ENCODE measurements around the gene ZNF473.

DNA sequence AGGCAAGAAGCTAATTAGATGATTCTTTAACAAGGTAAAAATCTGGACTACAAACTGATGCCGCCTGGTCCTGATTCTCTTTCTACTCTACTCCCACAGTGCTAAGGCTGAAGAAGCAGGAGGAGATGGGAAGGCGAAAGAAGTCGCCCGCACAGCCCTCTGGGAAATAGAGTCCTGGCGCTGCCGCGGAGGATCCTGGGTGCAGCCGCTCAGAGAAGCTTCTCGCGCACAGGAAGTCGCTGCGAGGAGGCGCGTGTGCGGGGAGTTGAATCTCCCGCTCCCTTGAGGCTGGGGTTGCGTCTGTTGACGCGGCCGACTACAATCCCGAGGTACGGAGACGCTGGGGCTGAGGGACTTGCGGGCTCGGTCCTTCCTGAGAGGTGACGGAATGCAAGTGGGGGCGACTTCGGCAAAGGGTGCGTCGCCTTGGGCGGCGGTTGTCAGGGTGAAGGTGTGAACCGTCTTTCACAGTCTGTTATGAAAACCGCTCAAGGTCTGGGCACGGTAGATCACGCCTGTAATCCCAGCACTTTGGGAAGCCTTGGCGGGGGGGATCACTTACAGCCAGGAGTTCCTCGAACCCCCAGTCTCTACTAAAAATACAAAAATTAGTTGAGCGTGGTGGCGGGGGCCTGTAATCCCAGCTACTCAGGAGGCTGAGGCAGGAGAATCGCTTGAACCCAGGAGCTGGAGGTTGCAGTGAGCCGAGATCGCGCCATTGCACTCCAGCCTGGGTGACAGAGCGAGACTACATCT, at the start of gene ZNF473:
- TF ChIP-seq, protein P1, sequence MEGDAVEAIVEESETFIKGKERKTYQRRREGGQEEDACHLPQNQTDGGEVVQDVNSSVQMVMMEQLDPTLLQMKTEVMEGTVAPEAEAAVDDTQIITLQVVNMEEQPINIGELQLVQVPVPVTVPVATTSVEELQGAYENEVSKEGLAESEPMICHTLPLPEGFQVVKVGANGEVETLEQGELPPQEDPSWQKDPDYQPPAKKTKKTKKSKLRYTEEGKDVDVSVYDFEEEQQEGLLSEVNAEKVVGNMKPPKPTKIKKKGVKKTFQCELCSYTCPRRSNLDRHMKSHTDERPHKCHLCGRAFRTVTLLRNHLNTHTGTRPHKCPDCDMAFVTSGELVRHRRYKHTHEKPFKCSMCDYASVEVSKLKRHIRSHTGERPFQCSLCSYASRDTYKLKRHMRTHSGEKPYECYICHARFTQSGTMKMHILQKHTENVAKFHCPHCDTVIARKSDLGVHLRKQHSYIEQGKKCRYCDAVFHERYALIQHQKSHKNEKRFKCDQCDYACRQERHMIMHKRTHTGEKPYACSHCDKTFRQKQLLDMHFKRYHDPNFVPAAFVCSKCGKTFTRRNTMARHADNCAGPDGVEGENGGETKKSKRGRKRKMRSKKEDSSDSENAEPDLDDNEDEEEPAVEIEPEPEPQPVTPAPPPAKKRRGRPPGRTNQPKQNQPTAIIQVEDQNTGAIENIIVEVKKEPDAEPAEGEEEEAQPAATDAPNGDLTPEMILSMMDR (IDR thresholded peaks at IDR 0.05), result no peak
- TF ChIP-seq, protein P2, sequence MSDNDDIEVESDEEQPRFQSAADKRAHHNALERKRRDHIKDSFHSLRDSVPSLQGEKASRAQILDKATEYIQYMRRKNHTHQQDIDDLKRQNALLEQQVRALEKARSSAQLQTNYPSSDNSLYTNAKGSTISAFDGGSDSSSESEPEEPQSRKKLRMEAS (CRISPR knock-in tag; IDR thresholded peaks at IDR 0.05), result peak; percentile 99
- TF ChIP-seq CREB1 (CRISPR knock-in tag; IDR thresholded peaks at IDR 0.05) (peak; percentile 91; the same call in 1 of the 2 replicates), RELA (CRISPR knock-in tag; IDR thresholded peaks at IDR 0.05; ENCODE audit: borderline replicate concordance) (peak; percentile 74; the same call in 1 of the 2 replicates), ZNF423 (CRISPR knock-in tag; IDR thresholded peaks at IDR 0.05) (no peak), NFATC4 (CRISPR knock-in tag; IDR thresholded peaks at IDR 0.05) (no peak), ZNF396 (CRISPR knock-in tag; IDR thresholded peaks at IDR 0.05; ENCODE audit: borderline replicate concordance) (no peak), PRRX2 (CRISPR knock-in tag; IDR thresholded peaks at IDR 0.05) (no peak), GABPB1 (CRISPR knock-in tag; IDR thresholded peaks at IDR 0.05) (peak; percentile 92), TP53 (CRISPR knock-in tag; IDR thresholded peaks at IDR 0.05) (peak; percentile 62)
- TF ChIP-seq, protein P3, sequence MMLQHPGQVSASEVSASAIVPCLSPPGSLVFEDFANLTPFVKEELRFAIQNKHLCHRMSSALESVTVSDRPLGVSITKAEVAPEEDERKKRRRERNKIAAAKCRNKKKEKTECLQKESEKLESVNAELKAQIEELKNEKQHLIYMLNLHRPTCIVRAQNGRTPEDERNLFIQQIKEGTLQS (CRISPR knock-in tag; conservative IDR thresholded peaks at IDR 0.05), result peak; percentile 77
- TF ChIP-seq, protein P4, sequence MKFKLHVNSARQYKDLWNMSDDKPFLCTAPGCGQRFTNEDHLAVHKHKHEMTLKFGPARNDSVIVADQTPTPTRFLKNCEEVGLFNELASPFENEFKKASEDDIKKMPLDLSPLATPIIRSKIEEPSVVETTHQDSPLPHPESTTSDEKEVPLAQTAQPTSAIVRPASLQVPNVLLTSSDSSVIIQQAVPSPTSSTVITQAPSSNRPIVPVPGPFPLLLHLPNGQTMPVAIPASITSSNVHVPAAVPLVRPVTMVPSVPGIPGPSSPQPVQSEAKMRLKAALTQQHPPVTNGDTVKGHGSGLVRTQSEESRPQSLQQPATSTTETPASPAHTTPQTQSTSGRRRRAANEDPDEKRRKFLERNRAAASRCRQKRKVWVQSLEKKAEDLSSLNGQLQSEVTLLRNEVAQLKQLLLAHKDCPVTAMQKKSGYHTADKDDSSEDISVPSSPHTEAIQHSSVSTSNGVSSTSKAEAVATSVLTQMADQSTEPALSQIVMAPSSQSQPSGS (CRISPR knock-in tag; IDR thresholded peaks at IDR 0.05; ENCODE audit: borderline replicate concordance, low read depth), result peak; percentile 87
- TF ChIP-seq, protein P5, sequence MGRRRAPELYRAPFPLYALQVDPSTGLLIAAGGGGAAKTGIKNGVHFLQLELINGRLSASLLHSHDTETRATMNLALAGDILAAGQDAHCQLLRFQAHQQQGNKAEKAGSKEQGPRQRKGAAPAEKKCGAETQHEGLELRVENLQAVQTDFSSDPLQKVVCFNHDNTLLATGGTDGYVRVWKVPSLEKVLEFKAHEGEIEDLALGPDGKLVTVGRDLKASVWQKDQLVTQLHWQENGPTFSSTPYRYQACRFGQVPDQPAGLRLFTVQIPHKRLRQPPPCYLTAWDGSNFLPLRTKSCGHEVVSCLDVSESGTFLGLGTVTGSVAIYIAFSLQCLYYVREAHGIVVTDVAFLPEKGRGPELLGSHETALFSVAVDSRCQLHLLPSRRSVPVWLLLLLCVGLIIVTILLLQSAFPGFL (CRISPR knock-in tag; IDR thresholded peaks at IDR 0.05; ENCODE audit: borderline replicate concordance), result 0 out of 2 replicates have a peak, but pooled peaks have one; percentile 72
- TF ChIP-seq, protein P6, sequence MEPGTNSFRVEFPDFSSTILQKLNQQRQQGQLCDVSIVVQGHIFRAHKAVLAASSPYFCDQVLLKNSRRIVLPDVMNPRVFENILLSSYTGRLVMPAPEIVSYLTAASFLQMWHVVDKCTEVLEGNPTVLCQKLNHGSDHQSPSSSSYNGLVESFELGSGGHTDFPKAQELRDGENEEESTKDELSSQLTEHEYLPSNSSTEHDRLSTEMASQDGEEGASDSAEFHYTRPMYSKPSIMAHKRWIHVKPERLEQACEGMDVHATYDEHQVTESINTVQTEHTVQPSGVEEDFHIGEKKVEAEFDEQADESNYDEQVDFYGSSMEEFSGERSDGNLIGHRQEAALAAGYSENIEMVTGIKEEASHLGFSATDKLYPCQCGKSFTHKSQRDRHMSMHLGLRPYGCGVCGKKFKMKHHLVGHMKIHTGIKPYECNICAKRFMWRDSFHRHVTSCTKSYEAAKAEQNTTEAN (CRISPR knock-in tag; IDR thresholded peaks at IDR 0.05), result peak; percentile 93

Data from WTC11 (cell line).